H1 (cell line): ENCODE measurements around the gene CABP1. TPM values are rescaled to one million over a fixed set of nuclear protein-coding genes. Genes with fewer than 3 reads are reported as not detected.

ENCODE experiments used
- CTCF ChIA-PET: fragments of 300-600 bp; sonication (Branson Sonifier 250); formaldehyde crosslinking; loops from one replicate; lab custom pipeline; 2021; ENCODE audit not compliant: partially characterized antibody; lab: Charles Lee
- POLR2A ChIA-PET: fragments of 300-600 bp; sonication (Branson Sonifier 250); formaldehyde crosslinking; loops from one replicate; lab custom pipeline; 2021; ENCODE audit warnings: inconsistent platforms; ENCODE audit not compliant: partially characterized antibody; lab: Charles Lee
- DNase-seq, 2 experiments: peaks; one replicate each; pipeline versions ENCODE4 v3.0.0 to v3.0.0-alpha.2; 2010 to 2022; ENCODE audit warnings: low spot score in 2 of 2, low read depth in 1 of 2, mixed read lengths in 1 of 2
- FAIRE-seq: peaks from 2 replicates; lab custom pipeline; 2011; peaks lifted over from hg19 to GRCh38; lab: Jason Lieb, UNC
- H2AFZ ChIP-seq: 2 replicates; pipeline ENCODE4 v1.8.1; 2012; ENCODE audit warnings: low read length, inconsistent platforms
- H2AK5ac ChIP-seq: 2 replicates; pipeline ENCODE4 v1.6.1; 2013; ENCODE audit warnings: low read depth, low read length
- H2BK120ac ChIP-seq: replicated peaks from 2 replicates; pipeline ENCODE3; 2013; ENCODE audit warnings: low read depth, low read length, inconsistent platforms
- H2BK12ac ChIP-seq: 2 replicates; pipeline ENCODE4 v1.6.1; 2013; ENCODE audit warnings: low read depth, low read length
- H2BK15ac ChIP-seq: 2 replicates; pipeline ENCODE4 v1.6.1; 2013; ENCODE audit warnings: low read length
- H2BK20ac ChIP-seq: 2 replicates; pipeline ENCODE4 v1.6.1; 2013; ENCODE audit warnings: low read length
- H2BK5ac ChIP-seq: 2 replicates; pipeline ENCODE4 v1.6.1; 2013; ENCODE audit warnings: low read depth, low read length
- H3K14ac ChIP-seq: 2 replicates; pipeline ENCODE4 v1.6.1; 2013; ENCODE audit warnings: inconsistent platforms; ENCODE audit not compliant: insufficient read length
- H3K18ac ChIP-seq: 2 replicates; pipeline ENCODE4 v1.6.1; 2013; ENCODE audit warnings: low read length; ENCODE audit errors: extremely low read depth
- H3K23ac ChIP-seq: 2 replicates; pipeline ENCODE4 v1.6.1; 2013; ENCODE audit warnings: inconsistent platforms; ENCODE audit not compliant: insufficient read length
- H3K23me2 ChIP-seq: 2 replicates; pipeline ENCODE4 v1.6.1; 2013; ENCODE audit warnings: low read depth, low read length
- H3K27ac ChIP-seq: 2 replicates; pipeline ENCODE4 v1.6.1; 2011; ENCODE audit warnings: low read depth, low read length, inconsistent platforms
- H3K27me3 ChIP-seq, 4 experiments: replicated peaks in 1 of 4; 1 replicate in 1 of 4; 2 replicates in 3 of 4; pipeline versions ENCODE4 v1.6.1 to v1.8.1; 2011 to 2013; ENCODE audit warnings: low read length in 3 of 4, mild to moderate bottlenecking in 3 of 4, inconsistent platforms in 2 of 4, mixed read lengths in 2 of 4, moderate library complexity in 1 of 4; ENCODE audit not compliant: control insufficient read depth in 3 of 4, insufficient read depth in 3 of 4; ENCODE audit errors: extremely low read depth in 1 of 4
- H3K36me3 ChIP-seq, 4 experiments: 2 replicates each; pipeline versions ENCODE4 v1.6.1 to v1.8.1; 2011 to 2013; ENCODE audit warnings: mild to moderate bottlenecking in 4 of 4, low read length in 3 of 4, moderate library complexity in 2 of 4, control low read depth in 1 of 4, inconsistent platforms in 1 of 4; ENCODE audit not compliant: insufficient read depth in 4 of 4, control insufficient read depth in 2 of 4
- H3K4ac ChIP-seq: replicated peaks from 2 replicates; pipeline ENCODE3; 2013; ENCODE audit warnings: low read length, low read depth, mixed read lengths, inconsistent platforms; ENCODE audit not compliant: insufficient read length
- H3K4me1 ChIP-seq, 4 experiments: replicated peaks in 1 of 4; 1 replicate in 1 of 4; 2 replicates in 3 of 4; pipeline versions ENCODE4 v1.6.1 to v1.8.1; 2011 to 2013; ENCODE audit warnings: low read length in 3 of 4, inconsistent platforms in 2 of 4, mixed read lengths in 1 of 4; ENCODE audit not compliant: insufficient read depth in 4 of 4, control insufficient read depth in 3 of 4
- H3K4me2 ChIP-seq, 2 experiments: 2 replicates each; pipeline versions ENCODE4 v1.6.1 to v1.8.1; 2011 to 2013; ENCODE audit warnings: low read depth in 2 of 2, low read length in 2 of 2, control low read depth in 1 of 2, inconsistent platforms in 1 of 2, mild to moderate bottlenecking in 1 of 2; ENCODE audit not compliant: insufficient read depth in 1 of 2
- H3K4me3 ChIP-seq, 4 experiments: fragments of 200-600, 300-600 bp in 1 of 4; sonication (generic), shearing (Covaris generic), sonication (Bioruptor Twin) in 1 of 4; 2 replicates each; pipeline versions ENCODE4 v1.5.1 to v1.8.1; 2011 to 2016; ENCODE audit warnings: low read length in 4 of 4, low read depth in 3 of 4, control low read depth in 2 of 4, inconsistent platforms in 2 of 4, mild to moderate bottlenecking in 2 of 4, mixed read lengths in 1 of 4, moderate library complexity in 1 of 4; ENCODE audit not compliant: insufficient read depth in 2 of 4; ENCODE audit errors: extremely low read depth in 1 of 4
- H3K56ac ChIP-seq: replicated peaks from 2 replicates; pipeline ENCODE3; 2013; ENCODE audit warnings: low read depth, mild to moderate bottlenecking, mixed read lengths, low read length, inconsistent platforms; ENCODE audit not compliant: insufficient read length
- H3K79me1 ChIP-seq: 2 replicates; pipeline ENCODE4 v1.6.1; 2013; ENCODE audit warnings: low read depth, low read length, control low read depth
- H3K79me2 ChIP-seq, 2 experiments: 2 replicates each; pipeline versions ENCODE4 v1.6.1 to v1.8.1; 2012 to 2013; ENCODE audit warnings: low read length in 2 of 2, mild to moderate bottlenecking in 2 of 2, inconsistent platforms in 1 of 2; ENCODE audit not compliant: insufficient read depth in 2 of 2, control insufficient read depth in 1 of 2
- H3K9ac ChIP-seq, 4 experiments: replicated peaks in 1 of 4; 1 replicate in 1 of 4; 2 replicates in 3 of 4; pipeline versions ENCODE4 v1.6.1 to v1.8.1; 2011 to 2013; ENCODE audit warnings: low read depth in 3 of 4, low read length in 3 of 4, control low read depth in 2 of 4, mild to moderate bottlenecking in 2 of 4, moderate library complexity in 2 of 4, inconsistent platforms in 1 of 4; ENCODE audit errors: extremely low read depth in 1 of 4
- H3K9me3 ChIP-seq, 2 experiments: 2 replicates each; pipeline versions ENCODE4 v1.6.1 to v1.8.1; 2012 to 2013; ENCODE audit warnings: mild to moderate bottlenecking in 2 of 2, moderate library complexity in 2 of 2, control low read depth in 1 of 2, inconsistent platforms in 1 of 2, low read depth in 1 of 2, low read length in 1 of 2, mixed read lengths in 1 of 2; ENCODE audit not compliant: insufficient read depth in 2 of 2
- H4K20me1 ChIP-seq, 2 experiments: replicated peaks in 1 of 2; 2 replicates each; pipeline versions ENCODE3 to v1.8.1; 2011 to 2013; ENCODE audit warnings: inconsistent platforms in 2 of 2, low read length in 2 of 2, mild to moderate bottlenecking in 1 of 2; ENCODE audit not compliant: insufficient read depth in 2 of 2, control insufficient read depth in 1 of 2
- H4K5ac ChIP-seq: 2 replicates; pipeline ENCODE4 v1.6.1; 2013; ENCODE audit warnings: low read length, low read depth, mixed read lengths, inconsistent platforms; ENCODE audit not compliant: insufficient read length
- H4K8ac ChIP-seq: 2 replicates; pipeline ENCODE4 v1.8.0; 2013; ENCODE audit warnings: mild to moderate bottlenecking, moderate library complexity, low read length, inconsistent platforms; ENCODE audit not compliant: insufficient read depth; ENCODE audit errors: extremely low read depth
- H4K91ac ChIP-seq: replicated peaks from 2 replicates; pipeline ENCODE3; 2013; ENCODE audit warnings: low read length, mixed read lengths, inconsistent platforms; ENCODE audit not compliant: insufficient read length
- EP300 ChIP-seq, 2 experiments: IDR thresholded peaks; 1 replicate in 1 of 2; 2 replicates in 1 of 2; pipeline ENCODE4 v1.6.1; 2011 to 2012; ENCODE audit warnings: low read depth in 2 of 2, low read length in 2 of 2, mild to moderate bottlenecking in 2 of 2, borderline replicate concordance in 1 of 2, inconsistent platforms in 1 of 2, moderate library complexity in 1 of 2
- EZH2 ChIP-seq: fragments of 200-600 bp; sonication (generic); IDR thresholded peaks from 2 replicates; pipeline ENCODE4 v1.7.1; 2012; ENCODE audit warnings: low read depth, mild to moderate bottlenecking, moderate library complexity, low read length, inconsistent platforms; ENCODE audit not compliant: severe bottlenecking
- HDAC6 ChIP-seq: IDR thresholded peaks from one replicate; pipeline ENCODE4 v1.7.1; 2012; ENCODE audit warnings: low read depth, mild to moderate bottlenecking, inconsistent platforms, low read length, moderate library complexity
- RAD21 ChIP-seq, 2 experiments: IDR thresholded peaks in 1 of 2; conservative IDR thresholded peaks in 1 of 2; 2 replicates each; pipeline ENCODE4 v1.6.1; 2011; ENCODE audit warnings: low read depth in 2 of 2, low read length in 2 of 2, improper control_type of control experiment in 1 of 2, inconsistent platforms in 1 of 2, mild to moderate bottlenecking in 1 of 2, moderate library complexity in 1 of 2
- SP2 ChIP-seq: IDR thresholded peaks from 2 replicates; pipeline ENCODE4 v1.6.1; 2012; ENCODE audit warnings: mild to moderate bottlenecking, low read length, inconsistent platforms
- WGBS, 2 experiments: shearing (Covaris generic) in 1 of 2; methylation state at CpG; one replicate each; pipeline versions ENCODE4 v1.1.6 to v1.1.7; 2013 to 2015; ENCODE audit warnings: low lambda C conversion rate in 2 of 2, mixed read lengths in 2 of 2, inconsistent platforms in 1 of 2, low coverage in 1 of 2, missing lambda C conversion rate in 1 of 2; ENCODE audit not compliant: insufficient replicate concordance in 2 of 2, insufficient coverage in 1 of 2, insufficient read length in 1 of 2; ENCODE audit errors: extremely low coverage in 1 of 2, missing lambda C conversion rate in 1 of 2; 5-methylcytosine and 5-hydroxymethylcytosine counted together
- polyA plus RNA-seq, 7 experiments: library from polyadenylated mRNA; depleted of rRNA in 3 of 7; stranded (reverse) in 5 of 7; unstranded in 2 of 7; fragments of >200 nt in 5 of 7; fragments of 200-250 nt in 2 of 7; gene quantifications; 1 replicate in 5 of 7; 2 replicates in 1 of 7; 4 replicates in 1 of 7; pipeline versions ENCODE4 v1.2.1 to v1.2.3, GENCODE V29; 2011 to 2013; ENCODE audit warnings: missing spikeins in 2 of 7, mixed read lengths in 2 of 7
- total RNA-seq: library from RNA; stranded (reverse); fragmentation: NEBNext Ultra II Directional; extraction: Animal tissue kit (Norgen Biotek cat#: 25700); gene quantifications from 2 replicates; pipeline ENCODE4 v1.2.1, GENCODE V29; 2021

CABP1 gene
- total and polyA plus RNA-seq, 2 of the 8 experiments (the other 6 are each of a cell fraction or from before 2014, with no cell fraction given) = 3.9 to 7.4 TPM

GRCh38 chr12:120703311-120703942 lies 63.0 kb downstream of the CABP1 start:
- Histone ChIP-seq H3K18ac (no peak overlapping the region), H2BK15ac (no peak overlapping the region), H2BK5ac (peak overlapping the region; percentile 68; the same call in 1 of the 2 replicates), H2BK20ac (no peak overlapping the region), H3K27ac (no peak overlapping the region), H4K5ac (no peak overlapping the region), H2BK120ac (no peak overlapping the region), H3K9ac (no peak overlapping the region), H3K56ac (no peak overlapping the region), H3K4me3 (no peak overlapping the region), H2AFZ (no peak overlapping the region), H3K14ac (no peak overlapping the region), H3K36me3 (peaks cover 13 to 48% (median 25%) of the 10 kb centered on the region in 4 experiments), H3K79me2 (no peaks in the 10 kb centered on the region), H2BK12ac (no peak overlapping the region), H3K4me2 (no peak overlapping the region)
- no peak for FAIRE-seq
- TF ChIP-seq RAD21 (IDR thresholded peaks at IDR 0.05 in 1 of 2, conservative IDR thresholded peaks at IDR 0.05 in 1 of 2; ENCODE audit: low read depth in 2 of 2, low read length in 2 of 2) = no peak
- no peak for TF ChIP-seq SP2
- TF ChIP-seq EZH2 = no peak
- TF ChIP-seq HDAC6 = no peak
- no peak for TF ChIP-seq EP300 (IDR thresholded peaks at IDR 0.05; ENCODE audit: borderline replicate concordance in 1 of 2, low read depth in 2 of 2, low read length in 2 of 2)
- TF ChIP-seq, all 59 proteins: peak for 0
- no peak overlapping the region for H3K23ac ChIP-seq
- no peak overlapping the region for H3K4ac ChIP-seq
- 93% methylated on average over 11 of the region's 11 CpGs; no CpG with 5 or more reads in 1 of the 2 experiments for WGBS, 2 experiments
- no peak overlapping the region for H4K8ac ChIP-seq
- ChIA-PET CTCF (interaction anchor here (0.6 to 3.4 kb wide), 7 partner anchors 11 to 268 kb away, joined by 3 to 13 read pairs (median 5); no protein-coding TSS in a partner anchor), POLR2A (interaction anchor here (1.0 to 6.6 kb wide), 4 partner anchors 7 to 207 kb away, joined by 4 to 42 read pairs (median 7); partner anchors contain the start of genes DYNLL1 and UNC119B)
- H3K9me3 ChIP-seq = no peaks in the 10 kb centered on the region
- H3K4me1 ChIP-seq = no peaks in the 10 kb centered on the region
- H3K27me3 ChIP-seq = no peaks in the 10 kb centered on the region
- H3K23me2 ChIP-seq = no peaks in the 10 kb centered on the region
- no peak overlapping the region for H2AK5ac ChIP-seq
- DNase-seq = no peak
- H4K20me1 ChIP-seq = no peaks in the 10 kb centered on the region
- H3K79me1 ChIP-seq = peaks cover 3% of the 10 kb centered on the region; the same call in 1 of the 2 replicates
- no peak overlapping the region for H4K91ac ChIP-seq
